GM18868 (cell line): ENCODE measurements around the gene OR5M10.
A peak's percentile ranks its signal among the peaks of the same experiment; 100 is the strongest.
"Not testable (repeated sequence)": the region's sequence is repeated elsewhere in the genome, so short reads cannot be mapped to it uniquely, and the experiment has no call there.

Experiments used
- ATAC-seq: cut with Tn5 transposase; IDR thresholded peaks from one replicate; pipeline ENCODE4 v1.9.1; 2021; ENCODE audit warnings: mild to moderate bottlenecking, moderate library complexity; ENCODE audit not compliant: unreplicated experiment

Gene OR5M10

GRCh38 chr11:56577621-56578020 is at the start of gene OR5M10:
TSS of gene OR5M10 (minus strand) at chr11:56577721. CDS start at chr11:56577721, 0 bp downstream.
- ATAC-seq: no peak

GRCh38 chr11:56625946-56626345 is 48.4 kb upstream of the OR5M10 start:
- no peak for ATAC-seq

DNA sequence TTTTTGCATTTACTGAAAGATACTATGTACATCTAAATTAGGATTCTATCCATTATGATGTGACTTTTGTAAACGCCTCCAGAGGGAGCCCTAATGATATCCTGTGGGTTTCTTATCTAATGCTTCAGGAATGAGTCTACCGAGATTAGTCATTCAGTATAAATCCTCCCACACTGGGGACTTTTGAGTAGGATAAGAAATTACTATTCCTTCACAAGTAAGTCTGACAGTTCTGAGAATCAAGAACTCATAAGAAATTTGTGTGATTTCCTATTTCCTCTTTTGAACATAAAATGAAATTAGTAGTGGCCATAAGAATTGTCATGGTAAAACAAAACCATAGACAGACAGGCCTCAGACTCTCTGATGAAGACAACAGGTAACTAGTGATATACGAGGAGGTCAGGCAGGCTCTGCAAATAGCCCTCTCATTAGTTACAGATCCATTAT is 47.2 kb upstream of the OR5M10 start:
- ATAC-seq: peak; percentile 94

GRCh38 chr11:56611174-56611573 is 33.7 kb upstream of the OR5M10 start:
- no peak for ATAC-seq

DNA sequence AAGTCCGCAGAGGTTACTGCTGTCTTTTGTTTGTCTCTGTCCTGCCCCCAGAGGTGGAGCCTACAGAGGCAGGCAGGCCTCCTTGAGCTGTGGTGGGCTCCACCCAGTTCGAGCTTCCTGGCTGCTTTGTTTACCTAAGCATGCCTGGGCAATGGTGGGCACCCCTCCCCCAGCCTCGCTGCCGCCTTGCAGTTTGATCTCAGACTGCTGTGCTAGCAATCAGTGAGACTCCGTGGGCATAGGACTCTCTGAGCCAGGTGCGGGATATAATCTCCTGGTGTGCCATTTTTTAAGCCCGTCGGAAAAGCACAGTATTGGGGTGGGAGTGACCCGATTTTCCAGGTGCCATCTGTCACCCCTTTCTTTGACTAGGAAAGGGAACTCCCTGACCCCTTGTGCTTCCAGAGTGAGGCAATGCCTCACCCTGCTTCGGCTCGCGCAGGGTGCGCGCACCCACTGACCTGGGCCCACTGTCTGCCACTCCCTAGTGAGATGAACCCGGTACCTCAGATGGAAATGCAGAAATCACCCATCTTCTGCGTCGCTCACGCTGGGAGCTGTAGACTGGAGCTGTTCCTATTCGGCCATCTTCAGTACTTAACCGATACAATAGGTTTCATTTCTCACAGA is 14.7 kb upstream of the OR5M10 start:
- not testable (repeated sequence) for ATAC-seq

DNA sequence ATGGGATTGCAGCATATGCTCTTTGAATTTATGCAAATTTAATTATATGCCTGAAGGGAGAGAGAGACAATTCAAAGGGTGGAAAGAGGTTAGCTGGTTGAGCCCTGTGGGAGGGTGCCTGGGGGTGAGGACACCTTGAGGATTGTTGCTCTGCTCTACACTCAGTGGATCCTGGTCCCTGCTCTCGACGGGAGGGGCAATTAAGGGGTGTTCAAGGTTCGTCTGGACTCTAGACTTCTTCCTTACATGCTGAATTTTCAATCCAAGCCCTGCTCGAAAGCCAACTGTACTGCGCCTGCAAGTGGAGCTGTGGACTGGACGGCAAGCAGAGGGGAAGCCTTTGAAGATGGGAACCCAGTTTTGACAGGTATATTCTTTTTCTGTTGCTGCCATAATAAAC is 18.9 kb downstream of the OR5M10 start:
- no peak for ATAC-seq

GRCh38 chr11:56554691-56555090 is 22.8 kb downstream of the OR5M10 start:
- ATAC-seq: not testable (repeated sequence)

- ATAC-seq: no peak
These were observed 32.0 kb downstream of the OR5M10 start for GRCh38 chr11:56545531-56545930.

DNA sequence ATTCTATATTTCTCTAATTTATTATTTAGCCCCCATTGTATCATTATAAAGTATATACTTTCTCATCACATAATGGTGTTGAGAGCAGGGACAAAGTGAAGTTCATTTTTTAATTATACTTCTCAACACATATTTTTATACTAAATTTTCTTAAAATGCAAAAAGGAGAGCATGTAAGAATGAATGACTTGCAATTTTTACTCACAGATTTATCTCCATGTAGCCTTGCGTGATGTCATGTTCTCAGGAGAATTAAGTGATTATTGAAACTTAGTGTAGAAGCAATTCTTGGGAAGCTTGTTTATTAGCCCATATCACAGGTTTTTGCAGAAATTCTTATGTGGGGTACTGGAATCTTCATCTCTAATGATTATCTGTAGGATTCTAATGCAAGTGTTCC is 33.8 kb downstream of the OR5M10 start:
- no peak for ATAC-seq

DNA sequence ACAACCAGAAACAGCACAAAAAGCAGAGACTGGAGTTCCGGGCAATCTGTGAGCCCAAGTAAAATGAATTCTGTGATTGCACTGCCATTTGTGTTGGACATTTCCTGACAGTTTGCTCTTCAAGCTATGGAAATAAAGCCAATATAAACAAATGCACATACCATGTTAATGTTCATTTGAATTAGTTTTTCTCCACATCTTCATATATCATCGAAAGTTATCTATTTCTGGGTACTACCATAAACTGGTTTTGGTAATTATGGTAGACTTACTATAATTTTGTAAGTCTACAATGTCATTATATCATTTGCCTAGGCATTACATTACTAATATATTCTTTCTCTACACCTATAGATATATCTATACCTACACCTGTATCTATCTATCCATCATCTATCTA is 34.4 kb downstream of the OR5M10 start, which contains the start of gene OR5M11:
TSS of gene OR5M11 (minus strand) at position 101 of the 400 bp plus-strand sequence. CDS start at position 101, 0 bp downstream.
- no peak for ATAC-seq

- no peak for ATAC-seq
These were observed 44.3 kb downstream of the OR5M10 start for GRCh38 chr11:56533054-56533740.

GRCh38 chr11:56531856-56532255 is 45.7 kb downstream of the OR5M10 start:
- ATAC-seq: no peak
